HG03196 (cell line): ENCODE data around the gene ACAP3.

ENCODE experiments used
- ATAC-seq: cut with Tn5 transposase; IDR thresholded peaks from one replicate; pipeline ENCODE4 v1.9.1; 2021; ENCODE audit not compliant: unreplicated experiment

Gene ACAP3

GRCh38 chr1:1302006-1302430 lies 5.7 kb downstream of the ACAP3 start:
- ATAC-seq, result no peak

- ATAC-seq, result no peak
These were observed 7.4 kb downstream of the ACAP3 start for GRCh38 chr1:1300352-1300739.

- no peak for ATAC-seq
These were observed 7.9 kb downstream of the ACAP3 start for GRCh38 chr1:1299686-1300351.

- no peak for ATAC-seq
These were observed 8.7 kb downstream of the ACAP3 start for GRCh38 chr1:1298861-1299685.

- no peak for ATAC-seq
These were observed 9.8 kb downstream of the ACAP3 start for GRCh38 chr1:1297802-1298424.

- ATAC-seq, result no peak
These were observed 11.4 kb downstream of the ACAP3 start for GRCh38 chr1:1296070-1297061.

- no peak for ATAC-seq
These were observed 12.4 kb downstream of the ACAP3 start for GRCh38 chr1:1295154-1295923.

GRCh38 chr1:1294250-1294890 lies 13.4 kb downstream of the ACAP3 start:
- no peak for ATAC-seq

GRCh38 chr1:1293263-1294249 lies 14.2 kb downstream of the ACAP3 start:
- no peak for ATAC-seq

GRCh38 chr1:1292851-1293250 lies 14.9 kb downstream of the ACAP3 start:
- no peak for ATAC-seq

GRCh38 chr1:1292442-1292779 lies 15.3 kb downstream of the ACAP3 start:
- no peak for ATAC-seq

GRCh38 chr1:1291548-1292441 lies 15.9 kb downstream of the ACAP3 start:
- no peak for ATAC-seq

- ATAC-seq, result no peak
These were observed 16.7 kb downstream of the ACAP3 start for GRCh38 chr1:1291023-1291528.

- ATAC-seq, result no peak
These were observed 17.4 kb downstream of the ACAP3 start for GRCh38 chr1:1290238-1290731.

GRCh38 chr1:1287288-1288110 lies 20.2 kb downstream of the ACAP3 start:
- no peak for ATAC-seq
